GM21526 (cell line): ENCODE results near the gene LONP2.
A peak's percentile ranks its signal among the peaks of the same experiment; 100 is the strongest.
"Not testable (repeated sequence)": the region's sequence is repeated elsewhere in the genome, so short reads cannot be mapped to it uniquely, and the experiment has no call there.

ENCODE experiments used
- ATAC-seq: cut with Tn5 transposase; IDR thresholded peaks from one replicate; pipeline ENCODE4 v1.9.1; 2021; ENCODE audit warnings: moderate library complexity; ENCODE audit not compliant: unreplicated experiment, low FRiP score

The LONP2 gene

DNA sequence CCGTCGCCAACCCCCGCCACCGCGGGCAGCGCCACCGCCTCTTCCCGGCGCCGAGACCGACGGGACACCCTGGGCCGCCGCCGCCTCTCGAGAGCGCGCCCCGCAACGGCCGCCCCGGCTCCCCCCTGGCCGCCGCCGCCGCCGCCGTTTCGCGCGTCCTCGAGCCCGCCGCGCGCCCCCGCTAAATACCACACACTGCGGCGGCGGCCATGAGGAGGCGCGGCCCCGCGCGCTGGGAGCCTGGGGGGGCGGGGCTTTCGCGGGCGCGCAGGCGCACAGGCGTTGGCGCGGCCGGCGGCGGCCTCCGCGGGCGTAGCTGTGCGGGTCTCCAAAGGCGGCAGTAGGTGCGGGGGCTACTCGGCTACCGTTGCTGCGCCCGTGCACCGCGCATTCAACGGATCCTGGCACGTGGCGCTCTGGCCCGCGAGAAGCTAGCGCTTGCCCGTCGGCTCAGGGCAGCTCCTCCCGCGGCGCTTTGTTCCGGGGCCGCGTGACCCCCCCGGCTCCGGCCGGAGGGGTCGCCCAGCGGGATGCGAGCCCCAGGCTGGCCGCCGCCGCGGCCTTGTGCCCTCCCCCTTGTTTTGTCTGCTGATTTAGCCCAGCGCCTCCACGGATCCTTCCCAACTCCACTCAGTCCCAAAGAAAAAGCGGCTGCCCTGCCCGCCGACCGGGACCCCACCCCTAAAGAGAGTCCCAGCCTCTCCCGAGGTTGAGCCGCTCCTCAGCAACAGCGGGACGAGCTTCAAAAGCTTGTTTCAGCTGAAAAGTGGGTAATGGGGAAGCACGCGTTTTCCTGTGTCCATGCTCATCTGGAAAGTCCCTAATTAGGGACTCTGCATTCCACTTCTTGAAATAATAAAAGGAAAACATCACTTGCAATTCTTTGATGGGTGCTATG is 141.4 kb downstream of the LONP2 start, which contains the start of gene SIAH1:
Gene SIAH1, minus strand, starts transcription at position 161 of the 898 bp plus-strand sequence. CDS start 22,985 bp downstream, outside the sequence.
- ATAC-seq: peak; percentile 61

- ATAC-seq: no peak
Observed at GRCh38 chr16:48386559-48387312, 142.6 kb downstream of the LONP2 start.

DNA sequence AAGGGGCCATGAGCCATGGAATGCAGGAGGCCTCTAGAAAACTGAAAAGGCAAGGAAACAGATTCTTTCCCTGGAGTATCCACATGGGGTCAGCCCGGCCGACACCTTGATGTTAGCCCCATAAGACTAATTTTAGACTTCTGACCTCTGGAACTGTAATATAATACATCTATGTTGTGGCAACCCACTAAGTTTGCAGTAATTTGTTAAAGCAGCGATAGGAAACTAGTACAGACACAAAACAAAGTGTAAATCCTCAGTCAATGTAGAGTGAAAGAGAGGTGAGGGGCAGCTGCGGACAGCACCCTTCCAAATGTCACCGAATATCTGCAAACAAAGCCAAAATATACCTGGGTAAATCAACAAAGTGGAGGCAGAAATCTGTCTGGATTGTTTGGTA is 148.3 kb downstream of the LONP2 start:
- no peak for ATAC-seq

GRCh38 chr16:48393485-48394354 is 149.6 kb downstream of the LONP2 start:
- ATAC-seq: no peak

GRCh38 chr16:48394355-48394703 is 150.2 kb downstream of the LONP2 start:
- ATAC-seq: no peak

- no peak for ATAC-seq
Observed at GRCh38 chr16:48395375-48395774, 151.3 kb downstream of the LONP2 start.

GRCh38 chr16:48402547-48402946 is 158.4 kb downstream of the LONP2 start:
- ATAC-seq: not testable (repeated sequence)

DNA sequence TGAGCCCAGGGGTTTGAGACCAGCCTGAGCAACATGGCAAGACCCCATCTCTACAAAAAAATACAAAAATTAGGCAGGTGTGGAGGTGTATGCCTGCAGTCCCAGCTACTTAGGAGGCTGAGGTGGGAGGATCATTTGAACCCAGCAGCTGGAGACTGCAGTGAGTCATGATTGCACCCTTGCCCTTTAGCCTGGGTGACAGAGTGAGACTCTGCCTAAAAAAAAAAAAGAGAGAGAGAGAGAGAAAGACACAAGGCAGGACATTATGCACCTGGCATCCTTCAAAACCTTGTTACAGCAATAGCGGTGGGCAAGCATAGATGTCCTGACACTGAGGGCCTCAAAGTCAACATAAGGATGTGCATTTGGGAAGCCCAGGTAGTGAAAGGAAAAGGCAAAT is 161.1 kb downstream of the LONP2 start:
- ATAC-seq: no peak

- ATAC-seq: no peak
Observed at GRCh38 chr16:48405907-48406306, 161.8 kb downstream of the LONP2 start.
